Karpas-422 (cell line): ENCODE measurements around the gene TNS3. TPM values are rescaled to one million over a fixed set of nuclear protein-coding genes. Genes with fewer than 3 reads are reported as not detected.

ENCODE experiments used
- DNase-seq: peaks from one replicate; pipeline ENCODE4 v3.0.0-alpha.2; 2015
- H2AFZ ChIP-seq: fragments of 200-600 bp; sonication (generic); 2 replicates; pipeline ENCODE4 v1.6.1; 2014; ENCODE audit warnings: antibody characterized with exemption, low read length, mixed read lengths
- H3K27ac ChIP-seq: fragments of 200-600 bp; sonication (generic); 2 replicates; pipeline ENCODE4 v1.5.1; 2014; ENCODE audit warnings: mild to moderate bottlenecking, low read length, moderate library complexity
- H3K27me3 ChIP-seq: fragments of 200-600 bp; sonication (generic); 2 replicates; pipeline ENCODE4 v1.6.1; 2014; ENCODE audit warnings: low read length, mixed read lengths
- H3K36me3 ChIP-seq: fragments of 200-600 bp; sonication (generic); 2 replicates; pipeline ENCODE4 v1.6.1; 2014; ENCODE audit warnings: low read length, mixed read lengths; ENCODE audit not compliant: insufficient read depth
- H3K4me1 ChIP-seq: fragments of 200-600 bp; sonication (generic); 2 replicates; pipeline ENCODE4 v1.6.1; 2014; ENCODE audit warnings: mild to moderate bottlenecking, low read length, mixed read lengths
- H3K4me2 ChIP-seq: fragments of 200-600 bp; sonication (generic); 2 replicates; pipeline ENCODE4 v1.6.1; 2014; ENCODE audit warnings: low read length, low read depth, mild to moderate bottlenecking; ENCODE audit not compliant: poor library complexity, severe bottlenecking
- H3K4me3 ChIP-seq: fragments of 200-600 bp; sonication (generic); 2 replicates; pipeline ENCODE4 v1.5.1; 2014; ENCODE audit warnings: mild to moderate bottlenecking, antibody characterized with exemption, low read length, mixed read lengths
- H3K79me2 ChIP-seq: fragments of 200-600 bp; sonication (generic); 2 replicates; pipeline ENCODE4 v1.6.1; 2014; ENCODE audit warnings: mild to moderate bottlenecking, low read length, mixed read lengths
- H3K9ac ChIP-seq: fragments of 200-600 bp; sonication (generic); 2 replicates; pipeline ENCODE4 v1.6.0; 2014; ENCODE audit warnings: low read length
- H3K9me2 ChIP-seq: fragments of 200-600 bp; sonication (generic), shearing (Covaris generic); replicated peaks from 2 replicates; pipeline ENCODE4 v1.6.0; 2014; ENCODE audit warnings: mild to moderate bottlenecking, low read length, moderate library complexity; ENCODE audit not compliant: insufficient read depth
- H3K9me3 ChIP-seq: fragments of 300-700, 200-600 bp; sonication (generic); 2 replicates; pipeline ENCODE4 v1.6.1; 2014; ENCODE audit warnings: low read length, mixed read lengths
- H4K20me1 ChIP-seq: fragments of 200-600 bp; sonication (generic); 2 replicates; pipeline ENCODE4 v1.6.1; 2014; ENCODE audit warnings: mild to moderate bottlenecking, antibody characterized with exemption, low read length, low read depth; ENCODE audit not compliant: insufficient read depth
- total RNA-seq: library from RNA; depleted of rRNA; stranded (reverse); fragments of >200 nt; shearing (Covaris generic); gene quantifications from 2 replicates; pipeline ENCODE4 v1.2.3, GENCODE V29; 2014; ENCODE audit warnings: low replicate concordance

The TNS3 gene
- total RNA-seq, 1 experiment from 2014 or later = 56.6 TPM

GRCh38 chr7:47362984-47363383, 218.9 kb downstream of the TNS3 start:
- H3K79me2 ChIP-seq = peaks cover 52% of the 10 kb centered on the region
- DNase-seq = no peak
- no peak overlapping the region for H3K4me3 ChIP-seq
- H3K27me3 ChIP-seq = no peaks in the 10 kb centered on the region
- H3K9me3 ChIP-seq = no peaks in the 10 kb centered on the region
- H2AFZ ChIP-seq = no peak overlapping the region
- no peak overlapping the region for H3K4me2 ChIP-seq
- no peak overlapping the region for H3K27ac ChIP-seq
- 0 out of 2 replicates have a peak, but pooled peaks cover 9% of the 10 kb centered on the region for H3K36me3 ChIP-seq
- H3K4me1 ChIP-seq = no peaks in the 10 kb centered on the region
- H3K9ac ChIP-seq = no peak overlapping the region
- H4K20me1 ChIP-seq = no peaks in the 10 kb centered on the region; the same call in 1 of the 2 replicates
- H3K9me2 ChIP-seq = 0 out of 2 replicates have a peak, but pooled peaks cover 3% of the 10 kb centered on the region

GRCh38 chr7:47361746-47362215, 220.1 kb downstream of the TNS3 start:
- no peaks in the 10 kb centered on the region for H3K9me3 ChIP-seq
- H3K36me3 ChIP-seq = 0 out of 2 replicates have a peak, but pooled peaks cover 9% of the 10 kb centered on the region
- peaks cover 55% of the 10 kb centered on the region for H3K79me2 ChIP-seq
- no peaks in the 10 kb centered on the region; the same call in 1 of the 2 replicates for H4K20me1 ChIP-seq
- no peak overlapping the region for H3K4me2 ChIP-seq
- no peak overlapping the region for H3K9ac ChIP-seq
- H2AFZ ChIP-seq = no peak overlapping the region
- no peaks in the 10 kb centered on the region for H3K4me1 ChIP-seq
- no peak overlapping the region for H3K4me3 ChIP-seq
- 0 out of 2 replicates have a peak, but pooled peaks cover 3% of the 10 kb centered on the region for H3K9me2 ChIP-seq
- no peak overlapping the region for H3K27ac ChIP-seq
- no peak for DNase-seq
- H3K27me3 ChIP-seq = no peaks in the 10 kb centered on the region

DNA sequence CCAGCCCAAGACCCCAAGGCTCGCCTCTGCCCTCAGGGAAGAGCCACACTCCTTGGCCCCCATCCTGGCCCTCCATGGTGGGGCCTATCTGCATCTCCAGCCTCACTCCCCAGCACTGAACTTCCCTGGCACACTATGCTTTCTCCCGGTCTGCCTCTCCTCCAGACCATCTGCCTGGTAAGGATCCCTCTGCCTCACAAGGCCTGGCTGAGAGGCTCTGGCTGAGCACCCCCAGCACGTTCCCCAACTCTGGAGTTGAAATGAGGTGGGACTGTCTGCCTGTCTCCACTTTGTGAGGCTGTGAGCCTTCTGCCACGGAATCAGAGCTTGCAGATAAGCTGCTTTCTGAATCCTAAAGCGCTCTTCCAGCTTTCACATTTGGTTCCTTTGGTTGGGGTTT, 220.7 kb downstream of the TNS3 start:
- H3K79me2 ChIP-seq = peaks cover 58% of the 10 kb centered on the region
- H3K9me3 ChIP-seq = no peaks in the 10 kb centered on the region
- no peak for DNase-seq
- no peak overlapping the region for H3K9ac ChIP-seq
- no peak overlapping the region for H3K4me3 ChIP-seq
- no peaks in the 10 kb centered on the region for H3K4me1 ChIP-seq
- 0 out of 2 replicates have a peak, but pooled peaks cover 3% of the 10 kb centered on the region for H3K9me2 ChIP-seq
- no peak overlapping the region for H2AFZ ChIP-seq
- H3K27me3 ChIP-seq = no peaks in the 10 kb centered on the region
- H4K20me1 ChIP-seq = no peaks in the 10 kb centered on the region; the same call in 1 of the 2 replicates
- no peak overlapping the region for H3K4me2 ChIP-seq
- H3K36me3 ChIP-seq = 0 out of 2 replicates have a peak, but pooled peaks cover 9% of the 10 kb centered on the region
- H3K27ac ChIP-seq = no peak overlapping the region

- Histone ChIP-seq H3K9ac (no peak overlapping the region), H3K79me2 (peaks cover 63% of the 10 kb centered on the region), H2AFZ (no peak overlapping the region), H3K4me3 (no peak overlapping the region), H3K27ac (no peak overlapping the region), H3K4me2 (no peak overlapping the region), H3K27me3 (no peaks in the 10 kb centered on the region), H3K9me2 (0 out of 2 replicates have a peak, but pooled peaks cover 3% of the 10 kb centered on the region), H3K4me1 (no peaks in the 10 kb centered on the region), H4K20me1 (no peaks in the 10 kb centered on the region; the same call in 1 of the 2 replicates), H3K9me3 (no peaks in the 10 kb centered on the region), H3K36me3 (0 out of 2 replicates have a peak, but pooled peaks cover 9% of the 10 kb centered on the region)
- no peak for DNase-seq
Observed at GRCh38 chr7:47360301-47360900, 221.5 kb downstream of the TNS3 start.

- Histone ChIP-seq H3K4me2 (no peak overlapping the region), H3K4me1 (no peaks in the 10 kb centered on the region), H3K79me2 (peaks cover 61% of the 10 kb centered on the region), H2AFZ (no peak overlapping the region), H3K36me3 (0 out of 2 replicates have a peak, but pooled peaks cover 9% of the 10 kb centered on the region), H3K9me3 (no peaks in the 10 kb centered on the region), H3K27ac (no peak overlapping the region), H3K27me3 (no peaks in the 10 kb centered on the region), H3K4me3 (no peak overlapping the region), H4K20me1 (no peaks in the 10 kb centered on the region; the same call in 1 of the 2 replicates), H3K9me2 (0 out of 2 replicates have a peak, but pooled peaks cover 3% of the 10 kb centered on the region), H3K9ac (no peak overlapping the region)
- no peak for DNase-seq
Observed at GRCh38 chr7:47358944-47359588, 222.8 kb downstream of the TNS3 start.

DNA sequence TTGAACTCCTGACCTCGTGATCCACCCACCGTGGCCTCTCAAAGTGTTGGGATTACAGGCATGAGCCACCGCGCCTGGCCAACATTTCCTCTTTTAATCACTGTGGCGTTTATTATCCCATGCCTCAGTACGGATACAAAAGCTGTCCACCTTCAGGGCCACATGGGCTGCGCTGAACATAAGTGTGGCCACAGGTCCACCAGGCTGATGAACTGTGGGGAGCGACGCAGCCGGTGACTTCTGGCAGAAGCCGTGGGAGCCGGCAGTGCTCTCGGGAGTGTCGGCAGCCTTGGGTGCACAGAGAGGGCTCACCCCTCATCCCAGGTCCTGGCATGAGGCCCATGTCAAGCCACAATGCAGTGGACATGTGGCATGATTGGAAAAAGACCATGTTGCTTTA, 223.6 kb downstream of the TNS3 start:
- 0 out of 2 replicates have a peak, but pooled peaks cover 3% of the 10 kb centered on the region for H3K36me3 ChIP-seq
- no peak overlapping the region for H3K4me3 ChIP-seq
- H3K27ac ChIP-seq = no peak overlapping the region
- no peaks in the 10 kb centered on the region; the same call in 1 of the 2 replicates for H4K20me1 ChIP-seq
- H3K4me2 ChIP-seq = no peak overlapping the region
- H2AFZ ChIP-seq = no peak overlapping the region
- H3K4me1 ChIP-seq = no peaks in the 10 kb centered on the region
- DNase-seq = no peak
- 0 out of 2 replicates have a peak, but pooled peaks cover 3% of the 10 kb centered on the region for H3K9me2 ChIP-seq
- H3K27me3 ChIP-seq = no peaks in the 10 kb centered on the region
- peaks cover 54% of the 10 kb centered on the region for H3K79me2 ChIP-seq
- H3K9me3 ChIP-seq = no peaks in the 10 kb centered on the region
- H3K9ac ChIP-seq = no peak overlapping the region

DNA sequence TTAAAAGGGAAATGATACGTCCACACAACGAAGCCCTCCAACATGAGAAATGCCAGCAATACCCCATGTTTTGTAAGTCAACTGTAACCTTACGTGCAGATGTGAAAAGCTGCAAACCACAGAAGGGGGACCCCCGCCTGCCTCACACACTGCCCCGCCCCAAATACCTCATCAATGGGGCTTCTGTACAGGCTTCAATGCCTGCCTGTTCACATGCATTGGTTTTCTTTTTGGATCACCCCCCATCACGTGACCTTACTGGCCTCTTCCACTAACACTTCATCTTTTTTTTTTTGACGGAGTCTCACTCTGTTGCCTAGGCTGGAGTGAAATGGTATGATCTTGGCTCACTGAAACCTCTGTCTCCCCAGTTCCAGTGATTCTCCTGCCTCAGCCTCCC, 224.0 kb downstream of the TNS3 start:
- Histone ChIP-seq H2AFZ (no peak overlapping the region), H3K4me2 (no peak overlapping the region), H4K20me1 (no peaks in the 10 kb centered on the region; the same call in 1 of the 2 replicates), H3K4me3 (no peak overlapping the region), H3K27me3 (no peaks in the 10 kb centered on the region), H3K4me1 (no peaks in the 10 kb centered on the region), H3K27ac (no peak overlapping the region), H3K36me3 (no peaks in the 10 kb centered on the region), H3K79me2 (peaks cover 49% of the 10 kb centered on the region), H3K9ac (no peak overlapping the region), H3K9me2 (no peaks in the 10 kb centered on the region), H3K9me3 (no peaks in the 10 kb centered on the region)
- DNase-seq = no peak

DNA sequence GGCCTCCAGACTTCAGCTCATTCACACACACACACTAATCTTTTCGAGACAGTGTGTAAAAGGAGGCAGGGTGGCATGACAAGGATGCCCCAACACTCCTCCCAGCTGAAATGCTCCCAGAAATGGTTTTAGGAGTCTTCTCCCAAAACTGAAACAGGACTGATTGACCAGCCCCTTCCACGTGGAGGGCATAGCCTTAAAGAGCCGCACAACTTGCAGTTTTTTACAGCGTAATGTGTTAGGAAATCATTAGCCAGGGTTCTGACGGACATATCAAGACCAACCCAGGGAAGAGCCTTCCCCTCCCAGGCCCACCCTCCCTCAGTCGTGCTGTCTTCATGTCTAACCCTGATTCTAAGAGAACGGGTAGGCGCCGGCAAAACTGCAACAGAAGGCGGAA, 224.6 kb downstream of the TNS3 start:
- no peak overlapping the region for H3K27ac ChIP-seq
- H3K9me3 ChIP-seq = no peaks in the 10 kb centered on the region
- H3K27me3 ChIP-seq = no peaks in the 10 kb centered on the region
- no peak overlapping the region for H3K4me3 ChIP-seq
- no peaks in the 10 kb centered on the region; the same call in 1 of the 2 replicates for H4K20me1 ChIP-seq
- H3K9me2 ChIP-seq = no peaks in the 10 kb centered on the region
- H2AFZ ChIP-seq = no peak overlapping the region
- H3K4me2 ChIP-seq = no peak overlapping the region
- DNase-seq = no peak
- no peak overlapping the region for H3K9ac ChIP-seq
- H3K4me1 ChIP-seq = no peaks in the 10 kb centered on the region
- H3K79me2 ChIP-seq = peaks cover 44% of the 10 kb centered on the region
- no peaks in the 10 kb centered on the region for H3K36me3 ChIP-seq
